ENCODE data around the gene ALOX5.

ALOX5 gene

GRCh38 chr10:45447416-45447815 is 73.4 kb downstream of the ALOX5 start:
- H3K27me3 ChIP-seq (ENCODE audit: control insufficient read depth in 3 of 3, insufficient read depth in 3 of 3, low read depth in 1 of 3, low read length in 3 of 3): no peaks in the 10 kb centered on the region
- H4K91ac ChIP-seq (ENCODE audit: low read depth, low read length, poor library complexity): no peak overlapping the region
- no peak overlapping the region for H4K8ac ChIP-seq (ENCODE audit: low read depth, low read length)
- no peak overlapping the region for H2BK12ac ChIP-seq (ENCODE audit: low read length)
- H2BK120ac ChIP-seq (ENCODE audit: low read depth, low read length): no peak overlapping the region
- H2BK5ac ChIP-seq (ENCODE audit: low read length): no peak overlapping the region
- H2AFZ ChIP-seq (ENCODE audit: low read length): no peak overlapping the region
- no peak overlapping the region for H3K14ac ChIP-seq (ENCODE audit: low read length)
- H3K18ac ChIP-seq (ENCODE audit: low read length): no peak overlapping the region
- H3K79me1 ChIP-seq (ENCODE audit: low read depth, low read length): no peaks in the 10 kb centered on the region
- no peak overlapping the region for H2AK5ac ChIP-seq (ENCODE audit: low read depth, low read length)
- no peak overlapping the region for H2BK15ac ChIP-seq (ENCODE audit: low read length)
- no peak for DNase-seq (ENCODE audit: low spot score)
- H3K4me2 ChIP-seq (ENCODE audit: insufficient read depth, low read length, poor library complexity, severe bottlenecking): no peak overlapping the region
- no peaks in the 10 kb centered on the region for H3K9me3 ChIP-seq (replicated peaks in 1 of 2; ENCODE audit: control insufficient read depth in 2 of 2, insufficient read depth in 1 of 2, low read depth in 1 of 2, low read length in 2 of 2)
- H3K27ac ChIP-seq (replicated peaks; ENCODE audit: low read length): no peak overlapping the region
- H3K4me1 ChIP-seq (ENCODE audit: control insufficient read depth in 2 of 2, insufficient read depth in 1 of 2, low read depth in 1 of 2, low read length in 2 of 2): no peaks in the 10 kb centered on the region
- no peak overlapping the region for H3K23ac ChIP-seq (ENCODE audit: low read depth, low read length, poor library complexity)
- H3K4ac ChIP-seq (ENCODE audit: low read length): no peak overlapping the region
- WGBS, 2 donors (ENCODE audit: extremely low coverage in 2 of 2, insufficient read length in 2 of 2, insufficient replicate concordance in 1 of 2): no CpG with 5 or more reads among the region's 2 CpGs
- no peaks in the 10 kb centered on the region for H3K36me3 ChIP-seq (replicated peaks in 1 of 2; ENCODE audit: control insufficient read depth in 2 of 2, insufficient read depth in 2 of 2, low read length in 2 of 2)
- no peak overlapping the region for H3K4me3 ChIP-seq (ENCODE audit: low read length in 2 of 2)
- H3K9ac ChIP-seq (ENCODE audit: low read depth, low read length, poor library complexity): no peak overlapping the region

- H4K8ac ChIP-seq (ENCODE audit: low read depth, low read length): no peak overlapping the region
- H3K27ac ChIP-seq (replicated peaks; ENCODE audit: low read length): no peak overlapping the region
- DNase-seq (ENCODE audit: low spot score): no peak
- H3K36me3 ChIP-seq (replicated peaks in 1 of 2; ENCODE audit: control insufficient read depth in 2 of 2, insufficient read depth in 2 of 2, low read length in 2 of 2): no peaks in the 10 kb centered on the region
- H2AK5ac ChIP-seq (ENCODE audit: low read depth, low read length): no peak overlapping the region
- no peak overlapping the region for H2BK5ac ChIP-seq (ENCODE audit: low read length)
- no CpG with 5 or more reads among the region's 3 CpGs for WGBS, 2 donors (ENCODE audit: extremely low coverage in 2 of 2, insufficient read length in 2 of 2, insufficient replicate concordance in 1 of 2)
- no peak overlapping the region for H3K18ac ChIP-seq (ENCODE audit: low read length)
- H2BK15ac ChIP-seq (ENCODE audit: low read length): no peak overlapping the region
- H3K4ac ChIP-seq (ENCODE audit: low read length): no peak overlapping the region
- H2BK120ac ChIP-seq (ENCODE audit: low read depth, low read length): no peak overlapping the region
- H3K79me1 ChIP-seq (ENCODE audit: low read depth, low read length): peaks cover 2% of the 10 kb centered on the region
- H3K9me3 ChIP-seq (replicated peaks in 1 of 2; ENCODE audit: control insufficient read depth in 2 of 2, insufficient read depth in 1 of 2, low read depth in 1 of 2, low read length in 2 of 2): no peaks in the 10 kb centered on the region
- H2BK12ac ChIP-seq (ENCODE audit: low read length): no peak overlapping the region
- no peak overlapping the region for H4K91ac ChIP-seq (ENCODE audit: low read depth, low read length, poor library complexity)
- H3K9ac ChIP-seq (ENCODE audit: low read depth, low read length, poor library complexity): no peak overlapping the region
- no peaks in the 10 kb centered on the region for H3K4me1 ChIP-seq (ENCODE audit: control insufficient read depth in 2 of 2, insufficient read depth in 1 of 2, low read depth in 1 of 2, low read length in 2 of 2)
- H2AFZ ChIP-seq (ENCODE audit: low read length): no peak overlapping the region
- no peak overlapping the region for H3K23ac ChIP-seq (ENCODE audit: low read depth, low read length, poor library complexity)
- no peak overlapping the region for H3K4me2 ChIP-seq (ENCODE audit: insufficient read depth, low read length, poor library complexity, severe bottlenecking)
- H3K14ac ChIP-seq (ENCODE audit: low read length): no peak overlapping the region
- H3K4me3 ChIP-seq (ENCODE audit: low read length in 2 of 2): no peak overlapping the region
- peaks cover 0 to 2% (median 0%) of the 10 kb centered on the region in 3 experiments for H3K27me3 ChIP-seq (ENCODE audit: control insufficient read depth in 3 of 3, insufficient read depth in 3 of 3, low read depth in 1 of 3, low read length in 3 of 3)
These were observed 76.8 kb downstream of the ALOX5 start for GRCh38 chr10:45450866-45451265.

- H3K79me1 ChIP-seq (ENCODE audit: low read depth, low read length): peaks cover 2% of the 10 kb centered on the region
- DNase-seq (ENCODE audit: low spot score): no peak
- no peak overlapping the region for H3K4me3 ChIP-seq (ENCODE audit: low read length in 2 of 2)
- no peak overlapping the region for H3K9ac ChIP-seq (ENCODE audit: low read depth, low read length, poor library complexity)
- H4K91ac ChIP-seq (ENCODE audit: low read depth, low read length, poor library complexity): no peak overlapping the region
- no peak overlapping the region for H2BK12ac ChIP-seq (ENCODE audit: low read length)
- peaks cover 0 to 2% (median 0%) of the 10 kb centered on the region in 3 experiments for H3K27me3 ChIP-seq (ENCODE audit: control insufficient read depth in 3 of 3, insufficient read depth in 3 of 3, low read depth in 1 of 3, low read length in 3 of 3)
- no peak overlapping the region for H2AFZ ChIP-seq (ENCODE audit: low read length)
- H3K18ac ChIP-seq (ENCODE audit: low read length): no peak overlapping the region
- H3K14ac ChIP-seq (ENCODE audit: low read length): no peak overlapping the region
- H3K4ac ChIP-seq (ENCODE audit: low read length): no peak overlapping the region
- no peak overlapping the region for H2AK5ac ChIP-seq (ENCODE audit: low read depth, low read length)
- peaks cover 0 to 2% of the 10 kb centered on the region in 2 donors for H3K36me3 ChIP-seq (replicated peaks in 1 of 2; ENCODE audit: control insufficient read depth in 2 of 2, insufficient read depth in 2 of 2, low read length in 2 of 2)
- no peak overlapping the region for H4K8ac ChIP-seq (ENCODE audit: low read depth, low read length)
- no peak overlapping the region for H2BK5ac ChIP-seq (ENCODE audit: low read length)
- no peak overlapping the region for H3K4me2 ChIP-seq (ENCODE audit: insufficient read depth, low read length, poor library complexity, severe bottlenecking)
- no peaks in the 10 kb centered on the region for H3K4me1 ChIP-seq (ENCODE audit: control insufficient read depth in 2 of 2, insufficient read depth in 1 of 2, low read depth in 1 of 2, low read length in 2 of 2)
- no peak overlapping the region for H2BK120ac ChIP-seq (ENCODE audit: low read depth, low read length)
- WGBS, 2 donors (ENCODE audit: extremely low coverage in 2 of 2, insufficient read length in 2 of 2, insufficient replicate concordance in 1 of 2): no CpG with 5 or more reads among the region's 3 CpGs
- no peaks in the 10 kb centered on the region for H3K9me3 ChIP-seq (replicated peaks in 1 of 2; ENCODE audit: control insufficient read depth in 2 of 2, insufficient read depth in 1 of 2, low read depth in 1 of 2, low read length in 2 of 2)
- no peak overlapping the region for H3K27ac ChIP-seq (replicated peaks; ENCODE audit: low read length)
- H2BK15ac ChIP-seq (ENCODE audit: low read length): no peak overlapping the region
- H3K23ac ChIP-seq (ENCODE audit: low read depth, low read length, poor library complexity): no peak overlapping the region
These were observed 77.4 kb downstream of the ALOX5 start for GRCh38 chr10:45451407-45451806.

- Histone ChIP-seq H2AK5ac (ENCODE audit: low read depth, low read length) (no peak overlapping the region), H3K9ac (ENCODE audit: low read depth, low read length, poor library complexity) (no peak overlapping the region), H2AFZ (ENCODE audit: low read length) (no peak overlapping the region), H2BK15ac (ENCODE audit: low read length) (no peak overlapping the region), H4K8ac (ENCODE audit: low read depth, low read length) (no peak overlapping the region), H3K4me2 (ENCODE audit: insufficient read depth, low read length, poor library complexity, severe bottlenecking) (no peak overlapping the region), H3K4me3 (ENCODE audit: low read length in 2 of 2) (no peak overlapping the region), H4K91ac (ENCODE audit: low read depth, low read length, poor library complexity) (no peak overlapping the region), H3K4me1 (ENCODE audit: control insufficient read depth in 2 of 2, insufficient read depth in 1 of 2, low read depth in 1 of 2, low read length in 2 of 2) (no peaks in the 10 kb centered on the region), H2BK120ac (ENCODE audit: low read depth, low read length) (no peak overlapping the region), H3K18ac (ENCODE audit: low read length) (no peak overlapping the region), H3K27ac (replicated peaks; ENCODE audit: low read length) (no peak overlapping the region), H3K14ac (ENCODE audit: low read length) (no peak overlapping the region), H2BK12ac (ENCODE audit: low read length) (no peak overlapping the region), H3K23ac (ENCODE audit: low read depth, low read length, poor library complexity) (no peak overlapping the region), H3K9me3 (replicated peaks in 1 of 2; ENCODE audit: control insufficient read depth in 2 of 2, insufficient read depth in 1 of 2, low read depth in 1 of 2, low read length in 2 of 2) (no peaks in the 10 kb centered on the region), H3K79me1 (ENCODE audit: low read depth, low read length) (peaks cover 2% of the 10 kb centered on the region), H3K36me3 (replicated peaks in 1 of 2; ENCODE audit: control insufficient read depth in 2 of 2, insufficient read depth in 2 of 2, low read length in 2 of 2) (peaks cover 0 to 3% of the 10 kb centered on the region in 2 donors), H2BK5ac (ENCODE audit: low read length) (no peak overlapping the region), H3K27me3 (ENCODE audit: control insufficient read depth in 3 of 3, insufficient read depth in 3 of 3, low read depth in 1 of 3, low read length in 3 of 3) (peaks cover 0 to 2% (median 0%) of the 10 kb centered on the region in 3 experiments), H3K4ac (ENCODE audit: low read length) (no peak overlapping the region)
- DNase-seq (ENCODE audit: low spot score): no peak
These were observed 78.3 kb downstream of the ALOX5 start for GRCh38 chr10:45452268-45452667.
